HCT116 (cell line): ENCODE results near the gene TMEM94. TPM values are rescaled to one million over a fixed set of nuclear protein-coding genes. Genes with fewer than 3 reads are reported as not detected.

Experiments used
- ATAC-seq: fragments of 200-7000 bp; cut with Tn5 transposase; 2 replicates; pipeline ENCODE4 v1.9.1; 2020; ENCODE audit warnings: mild to moderate bottlenecking, moderate library complexity
- BruUV-seq: library from RNA; stranded (reverse); fragments of 400-500 nt; replicated peaks from 2 replicates; lab custom pipeline; 2021; lab: Mats Ljungman, UMichigan
- CTCF ChIA-PET: fragments of 300-600 bp; sonication (Branson Sonifier 250); formaldehyde crosslinking; loops from one replicate; lab custom pipeline; 2021; ENCODE audit warnings: antibody characterized with exemption; lab: Charles Lee
- POLR2A ChIA-PET: fragments of 300-600, 350-600 bp; sonication (Branson Sonifier 250); formaldehyde crosslinking; loops from one replicate; lab custom pipeline; 2021; ENCODE audit warnings: antibody characterized with exemption; lab: Charles Lee
- RAD21 ChIA-PET, 2 experiments: fragments of 300-600 bp; sonication (Branson Sonifier 250); formaldehyde crosslinking; loops; one replicate each; lab custom pipeline; 2023; ENCODE audit warnings: low total read pairs in 2 of 2; ENCODE audit not compliant: uncharacterized antibody in 2 of 2, unreplicated experiment in 2 of 2, low non-redundant PET in 1 of 2; lab: Charles Lee
- DNase-seq: peaks from one replicate; pipeline ENCODE4 v3.0.0-alpha.2; 2010; ENCODE audit warnings: low read depth, low spot score
- H2AFZ ChIP-seq: fragments of 200-600 bp; shearing (Covaris generic), sonication (generic); 2 replicates; pipeline ENCODE4 v1.6.1; 2017; ENCODE audit warnings: low read depth, mixed run types, mixed read lengths, antibody characterized with exemption, low read length; ENCODE audit not compliant: poor library complexity, severe bottlenecking
- H3K27ac ChIP-seq: 2 replicates; pipeline ENCODE4 v1.5.1; 2012; ENCODE audit warnings: low read depth, low read length
- H3K27me3 ChIP-seq: fragments of 200-600 bp; sonication (generic); 2 replicates; pipeline ENCODE4 v1.6.1; 2016; ENCODE audit warnings: mixed run types, low read length, mixed read lengths; ENCODE audit not compliant: insufficient read depth
- H3K36me3 ChIP-seq, 2 experiments: fragments of 200-500 bp in 1 of 2; fragments of 200-600 bp in 1 of 2; sonication (Bioruptor generic) in 1 of 2; sonication (generic) in 1 of 2; 2 replicates each; pipeline versions ENCODE4 v1.5.1 to v1.6.1; 2014 to 2016; ENCODE audit warnings: low read length in 2 of 2, inconsistent platforms in 1 of 2, mixed read lengths in 1 of 2, mixed run types in 1 of 2; ENCODE audit not compliant: insufficient read depth in 2 of 2, control insufficient read depth in 1 of 2
- H3K4me1 ChIP-seq, 2 experiments: fragments of 200-600 bp in 1 of 2; sonication (generic) in 1 of 2; 2 replicates each; pipeline versions ENCODE4 v1.5.1 to v1.6.1; 2012 to 2017; ENCODE audit warnings: low read length in 2 of 2, inconsistent platforms in 1 of 2, mild to moderate bottlenecking in 1 of 2, mixed read lengths in 1 of 2, mixed run types in 1 of 2, moderate library complexity in 1 of 2; ENCODE audit not compliant: insufficient read depth in 2 of 2, control insufficient read depth in 1 of 2
- H3K4me2 ChIP-seq: fragments of 200-600 bp; sonication (generic); 2 replicates; pipeline ENCODE4 v1.6.1; 2017; ENCODE audit warnings: mixed run types, low read length, mixed read lengths
- H3K4me3 ChIP-seq, 2 experiments: fragments of 200-600 bp in 1 of 2; sonication (generic) in 1 of 2; replicated peaks in 1 of 2; 2 replicates each; pipeline ENCODE4 v1.5.1; 2011 to 2016; ENCODE audit warnings: low read length in 2 of 2, control low read depth in 1 of 2, low read depth in 1 of 2, mild to moderate bottlenecking in 1 of 2, mixed read lengths in 1 of 2, mixed run types in 1 of 2
- H3K79me2 ChIP-seq: fragments of 200-600 bp; sonication (generic); 2 replicates; pipeline ENCODE4 v1.6.1; 2017; ENCODE audit warnings: mild to moderate bottlenecking, mixed run types, low read length, moderate library complexity, mixed read lengths; ENCODE audit not compliant: insufficient read depth
- H3K9ac ChIP-seq: fragments of 200-600 bp; sonication (generic); 2 replicates; pipeline ENCODE4 v1.6.1; 2016; ENCODE audit warnings: low read length, mixed read lengths
- H3K9me2 ChIP-seq: fragments of 200-600 bp; sonication (generic), shearing (Covaris generic); 2 replicates; pipeline ENCODE4 v1.6.1; 2017; ENCODE audit warnings: mixed run types, mild to moderate bottlenecking, moderate library complexity; ENCODE audit not compliant: insufficient read depth
- H3K9me3 ChIP-seq, 2 experiments: fragments of 200-500 bp in 1 of 2; fragments of 200-600 bp in 1 of 2; sonication (Bioruptor generic) in 1 of 2; sonication (generic) in 1 of 2; 2 replicates each; pipeline ENCODE4 v1.6.1; 2014 to 2017; ENCODE audit warnings: low read length in 2 of 2, mixed read lengths in 2 of 2, inconsistent platforms in 1 of 2, low read depth in 1 of 2, mild to moderate bottlenecking in 1 of 2, mixed run types in 1 of 2, moderate library complexity in 1 of 2; ENCODE audit not compliant: control insufficient read depth in 1 of 2, insufficient read depth in 1 of 2
- H4K20me1 ChIP-seq: fragments of 200-600 bp; sonication (generic), shearing (Covaris generic); 2 replicates; pipeline ENCODE4 v1.6.1; 2017; ENCODE audit warnings: mixed run types, mild to moderate bottlenecking, moderate library complexity; ENCODE audit not compliant: insufficient read depth
- CBX3 ChIP-seq: IDR thresholded peaks from 2 replicates; pipeline ENCODE4 v1.6.1; 2012; ENCODE audit warnings: low read depth
- CEBPB ChIP-seq: IDR thresholded peaks from 2 replicates; pipeline ENCODE4 v1.6.1; 2012; ENCODE audit warnings: low read depth
- POLR2AphosphoS5 ChIP-seq: IDR thresholded peaks from 2 replicates; pipeline ENCODE4 v1.6.1; 2011; ENCODE audit warnings: mild to moderate bottlenecking, low read depth, low read length, moderate library complexity
- SIN3A ChIP-seq: IDR thresholded peaks from 2 replicates; pipeline ENCODE4 v1.6.1; 2012; ENCODE audit warnings: low read depth
- SP1 ChIP-seq: IDR thresholded peaks from 2 replicates; pipeline ENCODE4 v1.6.1; 2012; ENCODE audit warnings: low read depth
- ZNF274 ChIP-seq: fragments of 200-500 bp; sonication (Bioruptor generic); IDR thresholded peaks from 2 replicates; pipeline ENCODE4 v1.6.1; 2014; ENCODE audit warnings: mild to moderate bottlenecking, low read depth, low read length, inconsistent platforms
- intact Hi-C: fragments of 100-400 bp; cut with micrococcal nuclease; formaldehyde crosslinking; loops from 2 replicates; pipeline ENCODE4 v1.10.0; 2022
- total RNA-seq: library from RNA; stranded (reverse); gene quantifications from one replicate; pipeline ENCODE4 v1.2.1, GENCODE V29; 2021; ENCODE audit not compliant: unreplicated experiment
- TF ChIP-seq, protein P1 (sequence below): IDR thresholded peaks from 2 replicates; pipeline ENCODE4 v1.6.1; 2011; ENCODE audit warnings: mild to moderate bottlenecking, low read length, moderate library complexity; ENCODE audit not compliant: insufficient replicate concordance; ENCODE audit errors: extremely low read depth
- TF ChIP-seq, protein P2 (sequence below): IDR thresholded peaks from 2 replicates; pipeline ENCODE4 v1.6.1; 2012; ENCODE audit warnings: low read depth

Gene TMEM94
- total RNA-seq, 1 experiment from 2014 or later = 75.4 TPM

DNA sequence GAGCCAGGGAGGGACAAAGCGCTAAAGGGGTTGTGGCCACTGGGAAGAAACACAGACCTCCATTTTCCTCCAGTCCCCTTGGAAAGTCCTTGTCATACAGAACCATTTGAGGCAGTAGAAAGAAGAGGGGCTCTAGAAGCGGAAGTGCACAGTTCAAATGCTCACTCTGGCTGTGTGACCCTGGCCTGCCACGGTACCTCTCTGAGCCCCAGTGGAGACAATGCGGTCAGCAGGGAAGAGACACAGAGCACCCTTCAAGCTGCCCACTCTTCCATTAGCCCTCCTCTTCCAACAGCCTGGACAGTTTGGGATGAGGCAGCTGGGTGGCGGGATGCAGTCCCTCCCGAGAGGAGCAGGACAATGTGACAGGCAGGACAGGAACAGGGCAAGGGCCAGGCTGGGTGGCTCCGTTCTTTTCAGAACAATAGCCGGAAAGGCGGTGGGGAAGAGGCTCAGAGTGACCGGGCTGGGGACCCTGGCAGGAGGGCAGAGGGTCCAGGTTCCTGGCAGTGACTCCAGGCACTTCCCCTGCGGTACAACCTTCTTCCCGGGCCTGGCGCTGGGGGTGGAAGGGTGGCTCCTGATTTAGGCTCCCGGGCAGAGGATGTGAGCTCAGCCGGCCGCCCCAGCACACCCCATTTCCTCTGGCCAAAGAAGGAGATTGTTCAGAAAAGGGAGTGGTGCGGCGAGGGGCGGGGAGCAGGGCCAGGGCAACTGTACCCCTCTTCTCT lies 53.3 kb downstream of the TMEM94 start:
- no peak overlapping the region for H3K9ac ChIP-seq
- POLR2A ChIA-PET = interaction anchor here (0.6 kb wide), 1 partner anchor 96 kb away, joined by 5 read pairs; no protein-coding TSS in a partner anchor
- BruUV-seq = no TSS peak
- peaks cover 47% of the 10 kb centered on the region for H3K79me2 ChIP-seq
- no peaks in the 10 kb centered on the region for H3K9me3 ChIP-seq
- peaks cover 21 to 47% of the 10 kb centered on the region in 2 experiments for H3K4me1 ChIP-seq
- no peak overlapping the region for H3K4me3 ChIP-seq
- CTCF ChIA-PET = interaction anchor here (1.3 kb wide), 1 partner anchor 92 kb away, joined by 3 read pairs; no protein-coding TSS in a partner anchor
- H3K4me2 ChIP-seq = no peak overlapping the region
- RAD21 ChIA-PET = no interaction called here
- H3K27me3 ChIP-seq = no peaks in the 10 kb centered on the region
- no peaks in the 10 kb centered on the region for H3K9me2 ChIP-seq
- intact Hi-C loops = loop anchor here (10.0 kb wide), 1 partner anchor 235 kb away; no protein-coding TSS in a partner anchor
- no peak overlapping the region for H2AFZ ChIP-seq
- H4K20me1 ChIP-seq = no peaks in the 10 kb centered on the region; the same call in 1 of the 2 replicates
- no peak for DNase-seq
- TF ChIP-seq, protein P1, sequence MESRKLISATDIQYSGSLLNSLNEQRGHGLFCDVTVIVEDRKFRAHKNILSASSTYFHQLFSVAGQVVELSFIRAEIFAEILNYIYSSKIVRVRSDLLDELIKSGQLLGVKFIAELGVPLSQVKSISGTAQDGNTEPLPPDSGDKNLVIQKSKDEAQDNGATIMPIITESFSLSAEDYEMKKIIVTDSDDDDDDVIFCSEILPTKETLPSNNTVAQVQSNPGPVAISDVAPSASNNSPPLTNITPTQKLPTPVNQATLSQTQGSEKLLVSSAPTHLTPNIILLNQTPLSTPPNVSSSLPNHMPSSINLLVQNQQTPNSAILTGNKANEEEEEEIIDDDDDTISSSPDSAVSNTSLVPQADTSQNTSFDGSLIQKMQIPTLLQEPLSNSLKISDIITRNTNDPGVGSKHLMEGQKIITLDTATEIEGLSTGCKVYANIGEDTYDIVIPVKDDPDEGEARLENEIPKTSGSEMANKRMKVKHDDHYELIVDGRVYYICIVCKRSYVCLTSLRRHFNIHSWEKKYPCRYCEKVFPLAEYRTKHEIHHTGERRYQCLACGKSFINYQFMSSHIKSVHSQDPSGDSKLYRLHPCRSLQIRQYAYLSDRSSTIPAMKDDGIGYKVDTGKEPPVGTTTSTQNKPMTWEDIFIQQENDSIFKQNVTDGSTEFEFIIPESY = no peak
- no peak for TF ChIP-seq CEBPB
- TF ChIP-seq CBX3 = no peak
- no peak for TF ChIP-seq SP1
- no peak for TF ChIP-seq ZNF274
- TF ChIP-seq, protein P2, sequence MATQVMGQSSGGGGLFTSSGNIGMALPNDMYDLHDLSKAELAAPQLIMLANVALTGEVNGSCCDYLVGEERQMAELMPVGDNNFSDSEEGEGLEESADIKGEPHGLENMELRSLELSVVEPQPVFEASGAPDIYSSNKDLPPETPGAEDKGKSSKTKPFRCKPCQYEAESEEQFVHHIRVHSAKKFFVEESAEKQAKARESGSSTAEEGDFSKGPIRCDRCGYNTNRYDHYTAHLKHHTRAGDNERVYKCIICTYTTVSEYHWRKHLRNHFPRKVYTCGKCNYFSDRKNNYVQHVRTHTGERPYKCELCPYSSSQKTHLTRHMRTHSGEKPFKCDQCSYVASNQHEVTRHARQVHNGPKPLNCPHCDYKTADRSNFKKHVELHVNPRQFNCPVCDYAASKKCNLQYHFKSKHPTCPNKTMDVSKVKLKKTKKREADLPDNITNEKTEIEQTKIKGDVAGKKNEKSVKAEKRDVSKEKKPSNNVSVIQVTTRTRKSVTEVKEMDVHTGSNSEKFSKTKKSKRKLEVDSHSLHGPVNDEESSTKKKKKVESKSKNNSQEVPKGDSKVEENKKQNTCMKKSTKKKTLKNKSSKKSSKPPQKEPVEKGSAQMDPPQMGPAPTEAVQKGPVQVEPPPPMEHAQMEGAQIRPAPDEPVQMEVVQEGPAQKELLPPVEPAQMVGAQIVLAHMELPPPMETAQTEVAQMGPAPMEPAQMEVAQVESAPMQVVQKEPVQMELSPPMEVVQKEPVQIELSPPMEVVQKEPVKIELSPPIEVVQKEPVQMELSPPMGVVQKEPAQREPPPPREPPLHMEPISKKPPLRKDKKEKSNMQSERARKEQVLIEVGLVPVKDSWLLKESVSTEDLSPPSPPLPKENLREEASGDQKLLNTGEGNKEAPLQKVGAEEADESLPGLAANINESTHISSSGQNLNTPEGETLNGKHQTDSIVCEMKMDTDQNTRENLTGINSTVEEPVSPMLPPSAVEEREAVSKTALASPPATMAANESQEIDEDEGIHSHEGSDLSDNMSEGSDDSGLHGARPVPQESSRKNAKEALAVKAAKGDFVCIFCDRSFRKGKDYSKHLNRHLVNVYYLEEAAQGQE = no peak
- no peak for TF ChIP-seq SIN3A
- TF ChIP-seq POLR2AphosphoS5 = no peak
- TF ChIP-seq, all 23 proteins: peak for 0
- H3K36me3 ChIP-seq = peaks cover 16 to 32% of the 10 kb centered on the region in 2 experiments; a peak in 3 of 4 replicates
- ATAC-seq = no peak
- no peak overlapping the region; the same call in 1 of the 2 replicates for H3K27ac ChIP-seq
